Memory B cell (primary cell): ENCODE results near the gene NR2C2.
"Not testable (repeated sequence)": the region's sequence is repeated elsewhere in the genome, so short reads cannot be mapped to it uniquely, and the experiment has no call there.

Experiments
- ATAC-seq: fragments of 150-1000 bp; cut with Tn5 transposase; 2 replicates; pipeline ENCODE4 v1.10.0; 2021; ENCODE audit warnings: low read depth, mild to moderate bottlenecking, moderate library complexity
- DNase-seq, 2 donors: peaks; one replicate each; pipeline ENCODE4 v3.0.0; 2022; ENCODE audit warnings: low spot score in 2 of 2
- H3K27ac Mint-ChIP-seq: one replicate; pipeline ENCODE4 v1.8.0; 2022; ENCODE audit warnings: mild to moderate bottlenecking, moderate library complexity, mixed read lengths
- H3K27me3 Mint-ChIP-seq: one replicate; pipeline ENCODE4 v1.8.0; 2022; ENCODE audit warnings: mixed read lengths
- H3K36me3 Mint-ChIP-seq: one replicate; pipeline ENCODE4 v1.8.0; 2022; ENCODE audit warnings: mild to moderate bottlenecking, mixed read lengths
- H3K4me1 Mint-ChIP-seq: one replicate; pipeline ENCODE4 v1.8.0; 2022; ENCODE audit warnings: mixed read lengths
- H3K4me3 Mint-ChIP-seq: one replicate; pipeline ENCODE4 v1.8.0; 2022; ENCODE audit warnings: mild to moderate bottlenecking, moderate library complexity, mixed read lengths
- H3K9me3 Mint-ChIP-seq: one replicate; pipeline ENCODE4 v1.8.0; 2022; ENCODE audit warnings: mixed read lengths

NR2C2 gene

DNA sequence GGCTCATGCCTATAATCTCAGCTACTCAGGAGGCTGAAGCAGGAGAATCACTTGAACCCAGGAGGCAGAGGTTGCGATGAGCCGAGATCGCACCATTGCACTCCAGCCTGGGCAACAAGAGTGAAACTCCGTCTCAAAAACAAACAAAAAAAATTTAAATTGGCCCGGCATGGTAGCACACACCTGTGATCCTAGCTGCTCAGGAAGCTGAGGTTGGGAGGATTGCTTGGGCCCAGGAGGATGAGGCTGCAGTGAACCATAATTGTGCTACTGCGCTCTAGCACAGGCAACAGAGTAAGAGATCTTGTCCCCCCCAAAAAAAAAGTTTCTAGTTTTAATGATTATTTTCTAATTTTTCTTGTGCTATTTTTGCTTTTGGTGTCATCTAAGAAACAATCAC lies 51.8 kb downstream of the NR2C2 start:
- not testable (repeated sequence) for H3K27me3 Mint-ChIP-seq, H3K4me3 Mint-ChIP-seq, ATAC-seq, DNase-seq, H3K27ac Mint-ChIP-seq, H3K9me3 Mint-ChIP-seq
- Mint-ChIP-seq H3K36me3 (peaks cover 23% of the 10 kb centered on the region), H3K4me1 (peaks cover 17% of the 10 kb centered on the region)

DNA sequence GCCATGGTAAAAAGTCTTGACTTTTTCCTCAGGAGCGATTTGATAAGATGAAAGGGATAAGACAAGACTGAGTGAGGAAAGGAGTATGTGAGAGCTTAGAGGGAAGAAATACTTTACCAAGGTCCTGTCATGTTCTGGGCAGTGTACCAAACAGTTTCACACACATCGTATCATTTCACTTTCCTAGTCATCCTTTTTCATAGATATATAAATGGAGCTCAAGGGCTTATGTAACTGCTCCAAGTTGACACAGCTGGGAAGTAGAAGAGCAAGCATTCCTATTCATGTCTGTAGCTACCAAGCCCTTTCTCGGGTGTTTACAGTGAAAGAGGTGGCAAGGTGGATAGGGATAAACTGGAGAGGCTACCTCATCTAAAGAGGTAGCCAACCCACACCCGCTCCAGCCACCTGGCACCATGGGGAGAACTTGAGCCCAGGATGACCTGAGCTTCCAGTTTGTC lies 60.3 kb downstream of the NR2C2 start:
- peak overlapping the region; percentile 55 for H3K27ac Mint-ChIP-seq
- no peak overlapping the region for H3K4me3 Mint-ChIP-seq
- H3K4me1 Mint-ChIP-seq, result peaks cover 6% of the 10 kb centered on the region
- ATAC-seq (no peak), DNase-seq (no peak)
- no peaks in the 10 kb centered on the region for H3K9me3 Mint-ChIP-seq
- peaks cover 30% of the 10 kb centered on the region for H3K36me3 Mint-ChIP-seq
- no peaks in the 10 kb centered on the region for H3K27me3 Mint-ChIP-seq

DNA sequence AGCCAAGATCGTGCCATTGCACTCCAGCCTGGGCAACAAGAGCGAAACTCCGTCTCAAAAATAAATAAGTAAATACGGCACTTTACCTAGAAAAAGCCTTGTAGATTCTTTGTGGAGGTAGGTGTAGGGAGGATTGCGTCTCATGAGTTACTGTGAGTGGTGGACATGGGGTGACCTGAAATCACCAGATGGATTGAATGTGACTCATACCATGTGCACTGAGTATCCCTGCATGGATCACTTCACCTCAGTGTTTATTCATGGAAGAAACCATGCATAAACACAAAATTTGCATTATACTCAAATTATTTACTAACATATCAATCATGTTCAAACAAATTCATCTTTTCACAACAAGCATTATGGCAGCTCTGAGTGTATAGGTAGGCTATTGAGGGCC lies 61.8 kb downstream of the NR2C2 start:
- no peak overlapping the region for H3K4me3 Mint-ChIP-seq
- H3K9me3 Mint-ChIP-seq, result no peaks in the 10 kb centered on the region
- no peak overlapping the region for H3K27ac Mint-ChIP-seq
- peaks cover 35% of the 10 kb centered on the region for H3K36me3 Mint-ChIP-seq
- no peak for ATAC-seq
- peaks cover 2% of the 10 kb centered on the region for H3K4me1 Mint-ChIP-seq
- no peaks in the 10 kb centered on the region for H3K27me3 Mint-ChIP-seq
- no peak for DNase-seq

DNA sequence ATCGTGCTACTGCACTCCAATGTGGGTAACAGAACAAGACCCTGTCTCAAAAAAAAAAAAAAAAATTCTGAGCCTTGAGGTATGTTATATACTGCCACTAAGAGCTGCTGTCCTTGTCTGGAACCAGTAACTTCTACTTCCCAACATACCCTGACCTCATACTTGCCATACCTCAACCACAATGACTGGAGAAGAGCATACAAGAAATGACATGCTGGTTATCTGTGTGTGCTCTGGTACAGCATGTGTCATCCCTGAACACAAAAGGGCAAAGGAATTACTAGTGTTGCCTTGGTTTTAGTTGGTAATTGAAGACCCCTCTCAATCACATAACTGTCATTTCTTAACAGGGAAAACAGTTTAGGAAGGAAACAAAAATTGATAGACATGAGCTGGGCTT lies 63.3 kb downstream of the NR2C2 start:
- no peak overlapping the region for H3K27ac Mint-ChIP-seq
- no peaks in the 10 kb centered on the region for H3K27me3 Mint-ChIP-seq
- H3K36me3 Mint-ChIP-seq, result peaks cover 34% of the 10 kb centered on the region
- no peak for DNase-seq
- no peak for ATAC-seq
- H3K9me3 Mint-ChIP-seq, result no peaks in the 10 kb centered on the region
- no peak overlapping the region for H3K4me3 Mint-ChIP-seq
- H3K4me1 Mint-ChIP-seq, result peaks cover 2% of the 10 kb centered on the region

DNA sequence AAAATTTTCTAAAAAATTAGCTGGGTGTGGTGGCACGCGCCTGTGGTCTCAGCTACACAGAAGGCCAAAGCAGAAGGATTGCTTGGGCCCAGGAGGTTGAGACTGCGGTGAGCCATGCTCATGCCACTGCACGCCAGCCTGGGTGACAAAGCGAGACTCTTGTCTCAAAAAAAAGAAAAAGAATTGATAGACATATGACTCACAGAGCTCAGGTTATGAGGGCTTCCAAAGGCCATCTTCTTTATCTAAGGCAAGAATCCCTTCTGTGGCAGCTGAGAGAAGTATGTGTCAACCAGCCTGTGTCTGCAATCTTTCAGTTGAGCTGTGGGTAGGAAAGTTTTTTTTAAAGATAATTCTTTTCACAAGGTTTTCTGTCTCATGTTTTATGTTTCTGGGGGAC lies 63.8 kb downstream of the NR2C2 start:
- H3K36me3 Mint-ChIP-seq, result peaks cover 37% of the 10 kb centered on the region
- no peak for DNase-seq

DNA sequence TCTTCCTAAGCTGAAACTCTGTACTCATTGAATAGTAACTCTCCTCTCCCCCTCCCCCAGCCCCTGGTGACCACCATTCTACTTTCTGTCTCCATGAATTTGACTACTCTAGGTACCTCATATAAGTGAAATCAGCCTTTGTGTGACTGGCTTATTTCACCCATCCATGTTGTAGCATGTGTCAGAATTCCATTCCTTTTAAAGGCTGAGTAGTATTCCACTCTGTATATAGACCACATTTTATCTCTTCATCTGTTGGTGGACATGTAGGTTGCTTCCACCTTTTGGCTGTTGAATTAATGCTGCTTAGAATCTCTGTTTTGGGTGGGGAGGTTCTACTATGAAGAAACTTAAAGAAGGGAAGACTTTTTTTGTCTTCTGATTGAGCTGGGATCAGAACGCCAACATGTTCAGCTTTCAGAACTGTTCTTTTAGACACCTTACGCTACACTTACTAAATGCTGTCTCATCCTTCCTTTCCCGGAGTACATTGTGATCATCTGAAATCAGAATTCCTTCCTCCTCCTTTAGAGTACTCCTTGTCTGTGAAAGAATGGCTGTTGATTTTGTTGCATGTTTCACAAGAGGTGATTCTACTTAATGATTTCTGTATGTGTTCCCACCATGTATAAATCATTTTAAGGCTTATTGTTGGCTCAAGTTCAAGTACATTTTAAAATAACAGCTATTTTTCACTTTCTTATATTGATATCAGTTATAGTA lies 67.4 kb downstream of the NR2C2 start:
- H3K36me3 Mint-ChIP-seq, result peaks cover 49% of the 10 kb centered on the region
- no peak overlapping the region for H3K4me3 Mint-ChIP-seq
- H3K27me3 Mint-ChIP-seq, result no peaks in the 10 kb centered on the region

More for the DNA sequence above, 63.8 kb downstream of the NR2C2 start:
- H3K27me3 Mint-ChIP-seq, result no peaks in the 10 kb centered on the region
- no peak overlapping the region for H3K4me3 Mint-ChIP-seq
- H3K4me1 Mint-ChIP-seq, result peaks cover 2% of the 10 kb centered on the region
- no peaks in the 10 kb centered on the region for H3K9me3 Mint-ChIP-seq
- no peak for ATAC-seq
- H3K27ac Mint-ChIP-seq, result no peak overlapping the region

DNA sequence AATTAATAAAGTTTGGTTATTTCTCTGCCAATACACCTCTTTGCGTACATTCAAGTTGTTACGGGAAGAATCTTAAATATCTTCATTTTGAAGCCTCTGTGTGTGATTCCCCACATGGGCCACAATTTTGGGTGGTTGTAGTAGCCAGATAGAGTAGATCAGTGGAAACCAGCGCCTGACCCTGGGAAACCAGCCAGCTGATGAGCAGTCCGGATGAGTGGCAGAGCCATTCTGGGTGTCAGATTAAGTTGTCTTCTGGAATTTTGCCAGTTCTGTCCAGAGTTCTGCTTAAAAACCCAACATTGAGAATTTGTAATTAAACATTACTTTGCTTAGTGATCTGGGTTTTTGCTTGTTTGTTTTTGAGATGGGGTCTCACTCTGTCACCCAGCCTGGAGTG lies 68.1 kb downstream of the NR2C2 start:
- ATAC-seq (no peak), DNase-seq (no peak)
- no peaks in the 10 kb centered on the region for H3K9me3 Mint-ChIP-seq
- no peak overlapping the region for H3K27ac Mint-ChIP-seq
- no peak overlapping the region for H3K4me3 Mint-ChIP-seq
- no peaks in the 10 kb centered on the region for H3K4me1 Mint-ChIP-seq
- peaks cover 51% of the 10 kb centered on the region for H3K36me3 Mint-ChIP-seq
- no peaks in the 10 kb centered on the region for H3K27me3 Mint-ChIP-seq

More for the DNA sequence above, 67.4 kb downstream of the NR2C2 start:
- H3K27ac Mint-ChIP-seq, result no peak overlapping the region
- no peak for DNase-seq
- no peaks in the 10 kb centered on the region for H3K9me3 Mint-ChIP-seq
- no peaks in the 10 kb centered on the region for H3K4me1 Mint-ChIP-seq
- no peak for ATAC-seq

DNA sequence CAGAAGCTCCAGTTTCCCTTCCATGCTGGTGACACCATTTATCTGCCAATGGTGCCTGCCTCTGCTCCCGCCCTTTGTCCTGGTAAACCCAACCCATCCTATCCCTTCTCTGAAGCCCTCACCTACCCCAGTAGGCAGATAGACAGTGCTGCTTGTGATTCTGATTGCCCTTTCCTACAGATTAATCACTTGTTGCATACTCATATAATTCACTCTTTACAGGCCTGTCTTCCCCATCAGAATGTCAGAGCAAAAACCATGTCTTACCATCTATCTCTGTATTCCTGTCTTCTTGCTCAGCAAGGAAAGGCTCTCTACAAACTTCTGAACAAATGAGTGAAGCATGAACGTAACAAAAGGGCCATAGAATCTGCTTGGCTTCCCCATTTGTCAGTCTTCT lies 69.8 kb downstream of the NR2C2 start:
- H3K36me3 Mint-ChIP-seq, result peaks cover 43% of the 10 kb centered on the region
- no peak overlapping the region for H3K4me3 Mint-ChIP-seq

DNA sequence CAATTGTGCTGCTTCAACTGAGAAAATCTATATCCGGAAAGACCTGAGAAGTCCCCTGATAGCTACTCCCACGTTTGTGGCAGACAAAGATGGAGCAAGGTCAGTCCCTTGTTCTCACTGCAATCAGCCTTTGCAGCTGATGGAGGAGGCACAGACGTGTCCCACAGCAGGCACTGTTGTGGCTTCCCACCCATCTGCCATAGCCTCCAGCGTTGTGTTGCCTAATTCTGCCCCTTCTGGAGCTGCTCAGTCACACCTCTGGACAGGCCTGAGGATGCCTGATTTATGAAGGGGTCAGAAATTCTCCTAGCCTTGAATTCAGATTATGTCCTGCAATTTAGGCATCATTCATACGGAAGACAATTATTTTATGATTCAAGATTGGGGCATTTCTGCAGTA lies 75.9 kb downstream of the NR2C2 start:
- no peak overlapping the region for H3K27ac Mint-ChIP-seq
- ATAC-seq (no peak), DNase-seq (no peak)
- peaks cover 39% of the 10 kb centered on the region for H3K36me3 Mint-ChIP-seq
- H3K27me3 Mint-ChIP-seq, result no peaks in the 10 kb centered on the region
- H3K4me1 Mint-ChIP-seq, result peaks cover 2% of the 10 kb centered on the region
- no peaks in the 10 kb centered on the region for H3K9me3 Mint-ChIP-seq
- H3K4me3 Mint-ChIP-seq, result no peak overlapping the region

More for the DNA sequence above, 69.8 kb downstream of the NR2C2 start:
- Mint-ChIP-seq H3K9me3 (no peaks in the 10 kb centered on the region), H3K27ac (peak overlapping the region; percentile 11), H3K4me1 (no peaks in the 10 kb centered on the region), H3K27me3 (no peaks in the 10 kb centered on the region)
- DNase-seq, result no peak
- ATAC-seq, result no peak

DNA sequence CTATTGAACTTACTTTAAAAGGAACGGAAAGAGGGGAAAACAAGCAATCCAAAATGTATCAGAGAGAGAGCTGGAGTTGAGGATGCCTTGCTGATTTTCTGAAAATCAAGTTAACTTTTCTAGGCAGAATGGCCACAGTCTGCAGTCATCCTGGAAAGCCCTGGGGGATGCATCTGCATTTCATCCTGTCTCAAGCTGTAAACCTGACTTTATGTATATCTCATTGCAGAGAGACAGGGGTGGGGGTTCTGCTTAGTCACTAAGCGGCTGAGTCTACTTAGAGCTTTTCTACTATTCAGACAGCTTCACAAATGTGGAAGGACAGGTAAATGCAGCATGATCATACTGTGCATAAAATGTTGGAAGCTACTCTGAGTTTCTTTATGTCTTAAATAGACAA lies 76.3 kb downstream of the NR2C2 start:
- H3K9me3 Mint-ChIP-seq, result no peaks in the 10 kb centered on the region
- DNase-seq (no peak), ATAC-seq (no peak)
- no peak overlapping the region for H3K27ac Mint-ChIP-seq
- H3K27me3 Mint-ChIP-seq, result no peaks in the 10 kb centered on the region
- H3K4me1 Mint-ChIP-seq, result peaks cover 2% of the 10 kb centered on the region
- peaks cover 42% of the 10 kb centered on the region for H3K36me3 Mint-ChIP-seq
- H3K4me3 Mint-ChIP-seq, result no peak overlapping the region

DNA sequence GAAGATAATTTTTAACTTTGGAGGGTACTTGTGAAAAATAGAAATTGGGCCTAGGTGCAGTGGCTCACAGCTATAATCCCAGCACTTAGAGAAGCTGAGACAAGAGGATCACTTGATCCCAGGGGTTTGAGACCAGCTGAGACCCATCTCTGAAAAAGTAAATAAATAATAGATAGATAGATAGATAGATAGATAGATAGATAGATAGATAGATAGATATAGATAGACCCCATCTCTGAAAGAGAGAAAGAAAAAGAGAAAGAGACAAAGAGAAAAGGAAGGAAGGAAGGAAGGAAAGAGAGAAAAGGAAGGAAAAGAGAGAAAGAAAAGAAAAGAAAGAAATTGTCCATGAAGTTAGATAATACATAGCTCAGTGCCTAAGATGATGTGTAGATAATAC lies 82.2 kb downstream of the NR2C2 start:
- peaks cover 2% of the 10 kb centered on the region for H3K4me1 Mint-ChIP-seq
- peaks cover 39% of the 10 kb centered on the region for H3K36me3 Mint-ChIP-seq
- DNase-seq (no peak), ATAC-seq (no peak)
- no peak overlapping the region for H3K27ac Mint-ChIP-seq
- H3K9me3 Mint-ChIP-seq, result no peaks in the 10 kb centered on the region
- H3K4me3 Mint-ChIP-seq, result no peak overlapping the region
- no peaks in the 10 kb centered on the region for H3K27me3 Mint-ChIP-seq

DNA sequence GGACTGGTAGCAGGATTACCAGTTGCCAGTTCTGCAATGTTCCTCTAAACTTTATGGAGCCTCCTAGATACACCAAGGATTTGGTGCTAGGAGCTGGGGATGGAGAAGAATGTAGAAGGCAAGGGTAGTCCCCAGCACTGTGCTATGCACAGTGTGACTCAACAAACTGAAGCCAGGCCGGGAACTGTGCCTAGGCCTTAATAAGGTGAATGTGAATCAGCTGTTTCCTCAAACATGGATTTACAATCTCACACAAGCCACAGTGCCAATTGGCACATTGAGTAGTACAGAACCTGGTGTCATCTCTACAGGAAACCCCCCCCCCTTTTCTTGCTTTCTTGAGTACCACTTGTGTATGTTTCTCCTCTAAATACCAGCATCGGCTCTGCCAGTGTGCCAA lies 85.3 kb downstream of the NR2C2 start:
- no peaks in the 10 kb centered on the region for H3K9me3 Mint-ChIP-seq
- H3K36me3 Mint-ChIP-seq, result peaks cover 23% of the 10 kb centered on the region
- H3K27me3 Mint-ChIP-seq, result no peaks in the 10 kb centered on the region

DNA sequence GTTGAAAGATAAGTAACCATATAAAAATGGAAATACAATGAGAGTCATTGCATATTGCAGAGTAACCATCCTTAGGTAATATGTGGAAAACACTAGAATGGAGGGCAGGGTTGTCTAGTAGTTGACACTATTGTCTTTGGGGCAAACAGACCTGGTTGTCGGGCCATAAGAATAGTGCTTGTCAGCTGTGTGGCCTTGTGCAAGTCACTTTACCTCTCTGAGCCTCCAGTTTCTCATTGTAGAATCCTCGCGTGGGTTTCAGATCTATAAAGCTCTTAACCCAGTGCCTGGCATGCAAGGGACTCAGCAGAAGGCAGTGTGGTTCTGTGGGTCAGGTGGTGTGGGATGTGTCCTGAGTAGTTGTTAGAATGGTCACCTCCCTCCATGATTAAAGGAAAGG lies 85.7 kb downstream of the NR2C2 start:
- Mint-ChIP-seq H3K4me1 (no peaks in the 10 kb centered on the region), H3K27me3 (no peaks in the 10 kb centered on the region), H3K4me3 (no peak overlapping the region), H3K36me3 (peaks cover 21% of the 10 kb centered on the region), H3K27ac (peak overlapping the region; percentile 8), H3K9me3 (no peaks in the 10 kb centered on the region)
- DNase-seq (no peak), ATAC-seq (no peak)

More for the DNA sequence above, 85.3 kb downstream of the NR2C2 start:
- ATAC-seq, result no peak
- Mint-ChIP-seq H3K4me3 (no peak overlapping the region), H3K27ac (peak overlapping the region; percentile 8), H3K4me1 (no peaks in the 10 kb centered on the region)
- DNase-seq, result no peak

DNA sequence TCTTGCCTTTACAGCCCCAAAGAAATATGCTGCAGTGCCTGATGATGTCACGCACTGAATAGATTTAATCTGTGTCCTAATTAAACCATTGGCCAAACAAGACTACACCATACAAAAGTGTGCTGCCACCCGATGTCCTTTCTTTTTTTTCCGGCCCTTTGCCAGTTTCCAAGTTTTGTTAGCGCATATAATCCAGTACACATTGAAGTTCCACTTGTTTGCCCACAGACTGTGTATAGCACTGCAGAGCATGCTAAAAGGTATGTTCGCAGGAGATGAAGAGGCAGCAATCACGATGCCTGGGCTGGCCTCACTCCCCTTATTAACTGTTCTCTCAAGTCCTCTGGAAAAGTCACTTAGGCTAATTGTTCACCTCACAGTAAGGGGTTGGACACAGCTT lies 90.9 kb downstream of the NR2C2 start:
- peaks cover 7% of the 10 kb centered on the region for H3K36me3 Mint-ChIP-seq

DNA sequence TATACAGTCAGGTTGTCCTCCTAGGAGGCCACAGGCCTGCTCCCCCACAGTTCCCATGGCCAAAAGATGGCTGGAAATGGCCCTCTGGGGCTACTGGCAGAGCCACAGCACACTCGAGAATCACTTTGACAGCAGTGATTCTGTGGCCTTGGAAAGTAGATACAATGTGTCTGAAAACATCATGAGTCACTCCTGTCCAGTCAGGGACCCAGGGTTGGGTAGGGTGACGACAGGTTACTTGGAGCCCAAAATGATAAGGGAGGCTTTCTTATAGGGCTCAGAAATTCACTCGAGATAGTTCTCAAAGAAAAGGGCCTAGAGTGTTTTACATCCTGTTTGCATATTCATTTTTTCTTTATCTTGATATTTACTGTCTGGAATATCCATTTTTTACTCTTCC lies 93.5 kb downstream of the NR2C2 start:
- peak overlapping the region; percentile 14 for H3K27ac Mint-ChIP-seq
- no peak overlapping the region for H3K4me3 Mint-ChIP-seq
- peaks cover 2% of the 10 kb centered on the region for H3K4me1 Mint-ChIP-seq
- DNase-seq (no peak), ATAC-seq (no peak)
- H3K9me3 Mint-ChIP-seq, result no peaks in the 10 kb centered on the region
- peaks cover 10% of the 10 kb centered on the region for H3K36me3 Mint-ChIP-seq
- H3K27me3 Mint-ChIP-seq, result no peaks in the 10 kb centered on the region

More for the DNA sequence above, 90.9 kb downstream of the NR2C2 start:
- Mint-ChIP-seq H3K27me3 (no peaks in the 10 kb centered on the region), H3K9me3 (no peaks in the 10 kb centered on the region), H3K4me1 (no peaks in the 10 kb centered on the region), H3K27ac (no peak overlapping the region), H3K4me3 (no peak overlapping the region)
- ATAC-seq (no peak), DNase-seq (no peak)
